Medulla oblongata (tissue), 1 donor: Measurements from ENCODE around the gene HIBADH.
A peak's percentile ranks its signal among the peaks of the same experiment; 100 is the strongest.
"Not testable (repeated sequence)": the region's sequence is repeated elsewhere in the genome, so short reads cannot be mapped to it uniquely, and the experiment has no call there.

ENCODE experiments used
- DNase-seq: peaks from one replicate; pipeline ENCODE4 v3.0.0-alpha.2; 2015; ENCODE audit errors: extremely low spot score

The HIBADH gene

GRCh38 chr7:27602766-27603165 is 59.9 kb downstream of the HIBADH start:
- no peak for DNase-seq

- DNase-seq, result no peak
Observed at GRCh38 chr7:27601217-27601616, 61.5 kb downstream of the HIBADH start.

- no peak for DNase-seq
Observed at GRCh38 chr7:27600247-27600646, 62.4 kb downstream of the HIBADH start.

GRCh38 chr7:27595009-27595408 is 67.7 kb downstream of the HIBADH start:
- DNase-seq, result no peak

GRCh38 chr7:27593226-27593625 is 69.5 kb downstream of the HIBADH start:
- no peak for DNase-seq

- DNase-seq, result no peak
Observed at GRCh38 chr7:27590416-27590815, 72.3 kb downstream of the HIBADH start.

GRCh38 chr7:27587429-27587828 is 75.3 kb downstream of the HIBADH start:
- DNase-seq, result no peak

- peak; percentile 23 for DNase-seq
Observed at GRCh38 chr7:27586825-27587224, 75.9 kb downstream of the HIBADH start.

GRCh38 chr7:27585781-27586447 is 76.8 kb downstream of the HIBADH start:
- no peak for DNase-seq

GRCh38 chr7:27581906-27582305 is 80.8 kb downstream of the HIBADH start:
- DNase-seq, result no peak

- DNase-seq, result no peak
Observed at GRCh38 chr7:27581119-27581518, 81.6 kb downstream of the HIBADH start.

- no peak for DNase-seq
Observed at GRCh38 chr7:27579565-27579964, 83.1 kb downstream of the HIBADH start.

GRCh38 chr7:27578169-27578568 is 84.5 kb downstream of the HIBADH start:
- DNase-seq, result not testable (repeated sequence)

- DNase-seq, result peak; percentile 68
Observed at GRCh38 chr7:27576360-27576944, 86.2 kb downstream of the HIBADH start.

- no peak for DNase-seq
Observed at GRCh38 chr7:27575613-27576012, 87.1 kb downstream of the HIBADH start.

GRCh38 chr7:27569106-27569505 is 93.6 kb downstream of the HIBADH start:
- DNase-seq, result no peak

GRCh38 chr7:27567266-27567665 is 95.4 kb downstream of the HIBADH start:
- DNase-seq, result no peak

- DNase-seq, result no peak
Observed at GRCh38 chr7:27564881-27565482, 97.7 kb downstream of the HIBADH start.

- DNase-seq, result no peak
Observed at GRCh38 chr7:27560706-27561235, 101.9 kb downstream of the HIBADH start.

- DNase-seq, result no peak
Observed at GRCh38 chr7:27555670-27556069, 107.0 kb downstream of the HIBADH start.

GRCh38 chr7:27554826-27555225 is 107.9 kb downstream of the HIBADH start:
- DNase-seq, result no peak

GRCh38 chr7:27553273-27553672 is 109.4 kb downstream of the HIBADH start:
- DNase-seq, result peak; percentile 54

GRCh38 chr7:27551803-27552400 is 110.8 kb downstream of the HIBADH start:
- DNase-seq, result peak; percentile 17
